Colonic mucosa (tissue), 4 donors: ENCODE results near the gene C1orf35. TPM values are rescaled to one million over a fixed set of nuclear protein-coding genes. Genes with fewer than 3 reads are reported as not detected.

Experiments
- DNase-seq: peaks from one replicate; pipeline ENCODE4 v3.0.0-alpha.2; 2020
- H3K27ac ChIP-seq: fragments of 200-600 bp; one replicate; pipeline ENCODE4 v1.8.0; 2021
- H3K27me3 ChIP-seq: fragments of 200-600 bp; one replicate; pipeline ENCODE4 v1.8.0; 2021
- H3K36me3 ChIP-seq: fragments of 200-600 bp; one replicate; pipeline ENCODE4 v1.8.0; 2021
- H3K4me1 ChIP-seq: fragments of 200-600 bp; one replicate; pipeline ENCODE4 v1.8.0; 2021; ENCODE audit warnings: mild to moderate bottlenecking
- H3K4me3 ChIP-seq: fragments of 200-600 bp; one replicate; pipeline ENCODE4 v1.8.0; 2021
- H3K9ac ChIP-seq, 2 donors: one replicate each; pipeline ENCODE4 v1.7.0; 2013; ENCODE audit warnings: control low read depth in 2 of 2, low read depth in 2 of 2, low read length in 2 of 2
- H3K9me3 ChIP-seq: fragments of 200-600 bp; one replicate; pipeline ENCODE4 v1.8.0; 2021
- intact Hi-C: fragments of 100-400 bp; cut with DNase I; formaldehyde crosslinking; loops from one replicate; pipeline ENCODE4 v1.14.1; 2022
- total RNA-seq, 2 donors: library from RNA; stranded (reverse); fragmentation: NEBNext Ultra II Directional in 1 of 2; extraction: Animal tissue kit (Norgen Biotek cat#: 25700) in 1 of 2; gene quantifications; one replicate each; pipeline ENCODE4 v1.2.1, GENCODE V29; 2021
- TF ChIP-seq, protein P1 (sequence below): fragments of 200-600 bp; IDR thresholded peaks from one replicate; pipeline ENCODE4 v1.8.0; 2022; ENCODE audit warnings: antibody characterized with exemption, mild to moderate bottlenecking
- donor health status: healthy.
- donor health status: DM: no; HTN: no; CAD: no.
- donor health status: DM: no; HTN: no; CAD: no.

The C1orf35 gene
- total RNA-seq, 2 donors from 2014 or later: 14.9 to 26.4 TPM

DNA sequence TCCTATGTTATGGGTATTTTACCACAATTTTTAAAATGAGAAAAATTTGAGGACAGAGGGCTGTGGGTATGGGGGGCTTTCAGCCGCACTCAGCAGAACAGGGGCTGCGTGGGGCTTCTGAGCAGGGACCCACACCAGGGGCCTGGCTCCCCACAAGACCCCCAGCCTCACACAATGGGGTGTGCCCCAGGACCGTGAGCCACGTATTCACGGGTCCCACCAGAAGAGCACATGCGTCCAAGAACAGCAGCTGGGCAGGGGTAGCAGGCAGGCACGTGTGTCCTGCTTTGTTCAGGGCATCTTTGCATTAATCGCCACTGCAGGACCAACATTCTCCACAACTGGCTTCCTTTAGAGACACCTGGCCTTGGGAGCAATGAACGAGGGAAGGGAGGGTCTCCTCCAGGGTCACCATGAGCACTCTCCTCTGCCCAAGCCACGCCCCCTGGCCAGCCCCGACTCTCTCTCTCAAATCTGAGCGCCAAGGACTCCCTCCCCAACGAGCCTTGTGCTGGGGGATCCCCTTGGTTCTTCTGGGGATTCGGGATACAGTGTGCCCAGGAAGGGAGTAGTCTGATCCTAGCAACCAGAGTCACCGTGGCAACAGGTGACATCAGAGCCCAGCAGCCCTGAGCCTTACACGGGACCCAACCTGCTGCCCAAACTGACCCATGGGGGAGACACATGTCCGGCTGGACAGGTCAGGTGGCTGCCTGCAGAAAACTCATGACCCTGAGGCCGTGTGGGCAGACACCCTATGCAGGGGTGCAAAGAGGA lies 28.0 kb downstream of the C1orf35 start:
- Histone ChIP-seq H3K27me3 (no peaks in the 10 kb centered on the region), H3K36me3 (no peaks in the 10 kb centered on the region), H3K4me3 (no peak overlapping the region), H3K27ac (no peak overlapping the region), H3K9ac (no peak overlapping the region), H3K9me3 (no peaks in the 10 kb centered on the region), H3K4me1 (no peaks in the 10 kb centered on the region)
- intact Hi-C loops: loop anchor here (5.0 kb wide), 1 partner anchor 68 kb away; the partner anchor contains the start of gene WNT3A
- TF ChIP-seq, protein P1, sequence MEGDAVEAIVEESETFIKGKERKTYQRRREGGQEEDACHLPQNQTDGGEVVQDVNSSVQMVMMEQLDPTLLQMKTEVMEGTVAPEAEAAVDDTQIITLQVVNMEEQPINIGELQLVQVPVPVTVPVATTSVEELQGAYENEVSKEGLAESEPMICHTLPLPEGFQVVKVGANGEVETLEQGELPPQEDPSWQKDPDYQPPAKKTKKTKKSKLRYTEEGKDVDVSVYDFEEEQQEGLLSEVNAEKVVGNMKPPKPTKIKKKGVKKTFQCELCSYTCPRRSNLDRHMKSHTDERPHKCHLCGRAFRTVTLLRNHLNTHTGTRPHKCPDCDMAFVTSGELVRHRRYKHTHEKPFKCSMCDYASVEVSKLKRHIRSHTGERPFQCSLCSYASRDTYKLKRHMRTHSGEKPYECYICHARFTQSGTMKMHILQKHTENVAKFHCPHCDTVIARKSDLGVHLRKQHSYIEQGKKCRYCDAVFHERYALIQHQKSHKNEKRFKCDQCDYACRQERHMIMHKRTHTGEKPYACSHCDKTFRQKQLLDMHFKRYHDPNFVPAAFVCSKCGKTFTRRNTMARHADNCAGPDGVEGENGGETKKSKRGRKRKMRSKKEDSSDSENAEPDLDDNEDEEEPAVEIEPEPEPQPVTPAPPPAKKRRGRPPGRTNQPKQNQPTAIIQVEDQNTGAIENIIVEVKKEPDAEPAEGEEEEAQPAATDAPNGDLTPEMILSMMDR: no peak
- no peak for DNase-seq

DNA sequence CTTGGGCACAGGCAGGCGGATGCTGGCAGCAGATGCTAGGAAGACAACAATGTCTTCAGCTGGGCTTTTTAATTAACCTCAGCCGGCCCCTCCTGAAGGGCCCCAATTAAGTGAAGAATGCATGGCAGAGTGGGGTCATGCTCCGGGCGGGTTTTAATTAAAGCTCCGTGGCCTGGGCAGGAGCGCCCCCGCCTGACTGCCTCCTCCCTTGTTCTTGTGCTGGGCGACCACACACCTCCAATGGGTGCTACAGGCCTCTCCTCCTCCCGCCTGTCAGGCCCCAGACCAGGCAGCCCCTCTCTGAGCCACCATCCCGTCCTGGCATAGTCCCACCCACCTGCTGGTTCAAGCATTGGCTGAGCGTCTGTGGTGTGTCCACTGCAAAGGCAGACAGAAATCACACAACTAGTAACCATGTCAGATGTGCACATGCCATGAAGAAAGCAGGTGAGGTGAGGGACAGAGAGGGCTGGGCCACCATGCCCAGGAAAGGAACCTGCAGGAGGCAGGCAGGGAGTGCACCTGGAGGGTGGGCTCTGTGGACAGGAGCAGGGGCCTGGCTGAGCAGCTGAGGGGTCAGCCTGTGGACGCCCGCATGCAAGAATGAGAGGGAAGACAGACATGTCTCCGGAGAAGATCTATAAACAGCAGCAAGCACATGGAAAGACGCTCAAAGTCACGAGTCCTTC lies 29.1 kb downstream of the C1orf35 start:
- Histone ChIP-seq H3K27ac (no peak overlapping the region), H3K9me3 (no peaks in the 10 kb centered on the region), H3K36me3 (no peaks in the 10 kb centered on the region), H3K4me3 (no peak overlapping the region), H3K4me1 (no peaks in the 10 kb centered on the region), H3K9ac (no peak overlapping the region), H3K27me3 (no peaks in the 10 kb centered on the region)
- DNase-seq: no peak
- intact Hi-C loops: loop anchor here (5.0 kb wide), 1 partner anchor 67 kb away; the partner anchor contains the start of gene WNT3A
- TF ChIP-seq, protein P1: no peak

DNA sequence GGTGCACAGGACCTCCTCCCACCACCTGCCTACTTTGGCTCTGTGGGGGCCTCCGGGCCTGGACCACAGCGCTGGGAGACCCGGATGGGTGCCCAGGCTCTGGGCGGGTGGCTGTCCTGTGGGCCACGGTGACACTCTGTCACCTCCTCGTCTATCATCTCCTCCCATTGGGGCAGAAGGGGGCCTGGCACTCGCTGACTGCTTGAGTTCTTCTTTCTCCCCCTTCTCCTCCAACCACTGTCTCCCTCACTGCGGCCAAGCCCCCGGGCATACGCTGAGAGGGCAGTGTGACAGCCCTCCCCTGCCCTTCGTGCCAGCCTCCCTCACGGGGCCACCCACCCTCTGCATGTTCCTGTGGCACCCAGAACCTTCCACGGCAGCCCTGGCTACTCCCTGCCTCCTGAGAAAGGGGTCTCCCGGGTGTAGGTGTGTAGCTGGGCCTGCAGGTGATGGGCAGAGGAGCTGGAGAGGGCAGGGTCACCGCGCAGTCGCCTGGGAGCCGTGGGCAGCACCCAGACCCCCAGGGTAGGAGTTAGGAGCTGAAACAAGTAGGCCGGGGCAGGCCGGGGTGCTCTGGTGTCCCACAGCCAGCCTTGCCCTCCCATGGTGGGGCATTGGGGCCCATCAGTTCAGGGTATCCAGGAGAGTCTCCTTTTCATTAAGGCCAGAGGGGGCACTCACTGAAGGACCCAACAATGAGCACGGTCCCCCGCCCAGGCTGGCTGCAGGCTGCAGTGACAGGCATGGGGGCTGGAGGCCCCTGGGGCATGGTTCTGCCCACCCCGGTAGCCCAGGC lies 29.9 kb downstream of the C1orf35 start:
- H3K9ac ChIP-seq: no peak overlapping the region
- TF ChIP-seq, protein P1: no peak
- no peaks in the 10 kb centered on the region for H3K36me3 ChIP-seq
- no peaks in the 10 kb centered on the region for H3K9me3 ChIP-seq
- H3K27ac ChIP-seq: no peak overlapping the region
- H3K4me3 ChIP-seq: no peak overlapping the region
- no peaks in the 10 kb centered on the region for H3K4me1 ChIP-seq
- DNase-seq: no peak
- intact Hi-C loops: loop anchor here (5.0 kb wide), 1 partner anchor 66 kb away; the partner anchor contains the start of gene WNT3A
- H3K27me3 ChIP-seq: no peaks in the 10 kb centered on the region

DNA sequence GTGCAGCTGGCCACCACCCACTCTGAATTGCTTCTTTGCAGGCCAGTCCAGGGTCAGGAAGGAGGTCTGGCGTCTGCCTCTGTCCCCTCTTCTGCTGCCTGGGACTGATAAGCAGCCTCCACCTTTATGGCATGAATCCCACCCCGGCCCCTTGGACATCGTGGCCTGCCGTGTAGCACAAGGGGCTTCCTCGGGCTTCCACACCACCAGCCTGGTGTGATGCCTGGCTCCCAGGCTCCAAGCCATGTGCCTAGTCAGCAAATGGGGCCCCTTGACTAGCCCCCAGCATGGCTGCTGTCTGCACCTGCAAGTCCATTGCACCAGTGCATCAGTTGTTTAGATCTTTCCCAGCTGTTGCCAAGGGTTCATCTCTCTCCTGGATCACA lies 30.5 kb downstream of the C1orf35 start:
- intact Hi-C loops: loop anchor here (5.0 kb wide), 1 partner anchor 65 kb away; the partner anchor contains the start of gene WNT3A
- DNase-seq: no peak
- TF ChIP-seq, protein P1: no peak
- Histone ChIP-seq H3K27ac (no peak overlapping the region), H3K4me3 (no peak overlapping the region), H3K9ac (no peak overlapping the region), H3K4me1 (no peaks in the 10 kb centered on the region), H3K9me3 (no peaks in the 10 kb centered on the region), H3K36me3 (no peaks in the 10 kb centered on the region), H3K27me3 (no peaks in the 10 kb centered on the region)
